ENCODE measurements around the gene TENM4.

DNA sequence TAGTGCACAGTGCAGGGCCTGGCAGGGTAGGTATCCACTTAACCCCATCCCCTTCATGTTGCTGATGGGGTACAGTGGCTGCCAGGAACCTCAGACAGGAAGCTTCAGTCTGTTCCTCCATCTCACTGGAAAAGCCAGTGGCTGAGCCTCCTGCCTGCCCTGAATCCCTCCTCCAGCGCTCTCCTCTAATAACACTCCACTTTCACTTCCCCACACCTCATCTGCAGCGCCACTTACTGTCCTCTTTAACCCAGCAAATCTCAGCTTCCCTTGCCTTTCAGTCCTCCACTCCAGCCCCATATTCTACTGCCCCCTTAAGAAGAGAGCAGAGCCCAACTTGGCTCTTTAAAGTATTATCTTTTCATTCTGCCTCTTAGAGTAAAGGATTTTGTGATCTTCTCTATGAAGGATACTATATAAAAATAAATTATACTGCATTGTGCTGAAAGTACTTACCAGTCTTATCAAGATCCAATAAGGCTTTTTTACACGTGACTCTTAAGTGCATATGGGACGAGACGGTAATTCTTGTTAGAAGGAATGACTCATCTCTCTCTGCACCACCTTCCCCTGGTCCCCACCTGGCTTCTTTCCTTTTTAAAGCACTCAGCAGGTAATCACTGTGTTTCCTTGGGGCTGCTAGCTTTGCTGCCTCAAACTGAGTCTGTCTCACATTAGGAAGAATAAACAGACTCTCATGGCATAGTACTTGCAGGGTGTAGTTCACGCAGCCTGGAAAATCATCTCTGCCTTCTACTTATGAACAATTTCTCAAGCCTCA lies 628.1 kb downstream of the TENM4 start:
- TF ChIP-seq, protein P1, sequence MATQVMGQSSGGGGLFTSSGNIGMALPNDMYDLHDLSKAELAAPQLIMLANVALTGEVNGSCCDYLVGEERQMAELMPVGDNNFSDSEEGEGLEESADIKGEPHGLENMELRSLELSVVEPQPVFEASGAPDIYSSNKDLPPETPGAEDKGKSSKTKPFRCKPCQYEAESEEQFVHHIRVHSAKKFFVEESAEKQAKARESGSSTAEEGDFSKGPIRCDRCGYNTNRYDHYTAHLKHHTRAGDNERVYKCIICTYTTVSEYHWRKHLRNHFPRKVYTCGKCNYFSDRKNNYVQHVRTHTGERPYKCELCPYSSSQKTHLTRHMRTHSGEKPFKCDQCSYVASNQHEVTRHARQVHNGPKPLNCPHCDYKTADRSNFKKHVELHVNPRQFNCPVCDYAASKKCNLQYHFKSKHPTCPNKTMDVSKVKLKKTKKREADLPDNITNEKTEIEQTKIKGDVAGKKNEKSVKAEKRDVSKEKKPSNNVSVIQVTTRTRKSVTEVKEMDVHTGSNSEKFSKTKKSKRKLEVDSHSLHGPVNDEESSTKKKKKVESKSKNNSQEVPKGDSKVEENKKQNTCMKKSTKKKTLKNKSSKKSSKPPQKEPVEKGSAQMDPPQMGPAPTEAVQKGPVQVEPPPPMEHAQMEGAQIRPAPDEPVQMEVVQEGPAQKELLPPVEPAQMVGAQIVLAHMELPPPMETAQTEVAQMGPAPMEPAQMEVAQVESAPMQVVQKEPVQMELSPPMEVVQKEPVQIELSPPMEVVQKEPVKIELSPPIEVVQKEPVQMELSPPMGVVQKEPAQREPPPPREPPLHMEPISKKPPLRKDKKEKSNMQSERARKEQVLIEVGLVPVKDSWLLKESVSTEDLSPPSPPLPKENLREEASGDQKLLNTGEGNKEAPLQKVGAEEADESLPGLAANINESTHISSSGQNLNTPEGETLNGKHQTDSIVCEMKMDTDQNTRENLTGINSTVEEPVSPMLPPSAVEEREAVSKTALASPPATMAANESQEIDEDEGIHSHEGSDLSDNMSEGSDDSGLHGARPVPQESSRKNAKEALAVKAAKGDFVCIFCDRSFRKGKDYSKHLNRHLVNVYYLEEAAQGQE (IDR thresholded peaks at IDR 0.05; ENCODE audit: low read depth) = no peak
- no peak for TF ChIP-seq TEAD4 (IDR thresholded peaks at IDR 0.05)
- TF ChIP-seq CEBPB (IDR thresholded peaks at IDR 0.05) = no peak
- no peak for TF ChIP-seq TAF1 (IDR thresholded peaks at IDR 0.05; ENCODE audit: low read depth)
- no peak for TF ChIP-seq RAD21 (IDR thresholded peaks at IDR 0.05; ENCODE audit: low read depth)
- no peak for TF ChIP-seq TCF12 (IDR thresholded peaks at IDR 0.05; ENCODE audit: low read depth)
- no peak for TF ChIP-seq EP300 (IDR thresholded peaks at IDR 0.05; ENCODE audit: borderline replicate concordance)
- TF ChIP-seq YY1 (IDR thresholded peaks at IDR 0.05; ENCODE audit: low read depth) = no peak
- no peak for TF ChIP-seq EGR1 (IDR thresholded peaks at IDR 0.05)
- TF ChIP-seq, protein P2, sequence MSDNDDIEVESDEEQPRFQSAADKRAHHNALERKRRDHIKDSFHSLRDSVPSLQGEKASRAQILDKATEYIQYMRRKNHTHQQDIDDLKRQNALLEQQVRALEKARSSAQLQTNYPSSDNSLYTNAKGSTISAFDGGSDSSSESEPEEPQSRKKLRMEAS (IDR thresholded peaks at IDR 0.05) = no peak
- TF ChIP-seq CREB1 (IDR thresholded peaks at IDR 0.05; ENCODE audit: low read depth) = no peak
- TF ChIP-seq NFIC (IDR thresholded peaks at IDR 0.05) = no peak
- TF ChIP-seq, protein P3, sequence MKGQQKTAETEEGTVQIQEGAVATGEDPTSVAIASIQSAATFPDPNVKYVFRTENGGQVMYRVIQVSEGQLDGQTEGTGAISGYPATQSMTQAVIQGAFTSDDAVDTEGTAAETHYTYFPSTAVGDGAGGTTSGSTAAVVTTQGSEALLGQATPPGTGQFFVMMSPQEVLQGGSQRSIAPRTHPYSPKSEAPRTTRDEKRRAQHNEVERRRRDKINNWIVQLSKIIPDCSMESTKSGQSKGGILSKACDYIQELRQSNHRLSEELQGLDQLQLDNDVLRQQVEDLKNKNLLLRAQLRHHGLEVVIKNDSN (IDR thresholded peaks at IDR 0.05) = no peak

All from Ishikawa (cell line).